Measurements from ENCODE around the gene NPHS1. TPM values are rescaled to one million over a fixed set of nuclear protein-coding genes. Genes with fewer than 3 reads are reported as not detected.
A peak's percentile ranks its signal among the peaks of the same experiment; 100 is the strongest.

Gene NPHS1
- total and polyA plus RNA-seq, 7 donors, result under 0.01 to 0.35 TPM; not detected in 5

GRCh38 chr19:35879770-35880317, 27.5 kb upstream of the NPHS1 start:
- TF ChIP-seq, protein P1, sequence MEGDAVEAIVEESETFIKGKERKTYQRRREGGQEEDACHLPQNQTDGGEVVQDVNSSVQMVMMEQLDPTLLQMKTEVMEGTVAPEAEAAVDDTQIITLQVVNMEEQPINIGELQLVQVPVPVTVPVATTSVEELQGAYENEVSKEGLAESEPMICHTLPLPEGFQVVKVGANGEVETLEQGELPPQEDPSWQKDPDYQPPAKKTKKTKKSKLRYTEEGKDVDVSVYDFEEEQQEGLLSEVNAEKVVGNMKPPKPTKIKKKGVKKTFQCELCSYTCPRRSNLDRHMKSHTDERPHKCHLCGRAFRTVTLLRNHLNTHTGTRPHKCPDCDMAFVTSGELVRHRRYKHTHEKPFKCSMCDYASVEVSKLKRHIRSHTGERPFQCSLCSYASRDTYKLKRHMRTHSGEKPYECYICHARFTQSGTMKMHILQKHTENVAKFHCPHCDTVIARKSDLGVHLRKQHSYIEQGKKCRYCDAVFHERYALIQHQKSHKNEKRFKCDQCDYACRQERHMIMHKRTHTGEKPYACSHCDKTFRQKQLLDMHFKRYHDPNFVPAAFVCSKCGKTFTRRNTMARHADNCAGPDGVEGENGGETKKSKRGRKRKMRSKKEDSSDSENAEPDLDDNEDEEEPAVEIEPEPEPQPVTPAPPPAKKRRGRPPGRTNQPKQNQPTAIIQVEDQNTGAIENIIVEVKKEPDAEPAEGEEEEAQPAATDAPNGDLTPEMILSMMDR (IDR thresholded peaks at IDR 0.05), result no peak
- TF ChIP-seq EP300 (IDR thresholded peaks at IDR 0.05), result no peak
- peak in 1 of 4 donors; percentile 9 for TF ChIP-seq POLR2AphosphoS5 (IDR thresholded peaks at IDR 0.05)
- TF ChIP-seq POLR2A (IDR thresholded peaks at IDR 0.05), result no peak
- 3% methylated on average over 28 of the region's 28 CpGs for WGBS, 2 donors
- no peak overlapping the region for H3K27ac ChIP-seq
- DNase-seq, result peak; percentile 86
- intact Hi-C loops (cut with DNase I), result no loop called here
- no peaks in the 10 kb centered on the region for H3K36me3 ChIP-seq
- H3K27me3 ChIP-seq, result peaks cover 0 to 20% (median 3%) of the 10 kb centered on the region in 3 donors
- peaks cover 0 to 6% (median 2%) of the 10 kb centered on the region in 4 donors for H3K4me1 ChIP-seq
- H3K4me3 ChIP-seq, result no peak overlapping the region
- H3K9me3 ChIP-seq, result no peaks in the 10 kb centered on the region

- Histone ChIP-seq H3K4me3 (no peak overlapping the region), H3K27ac (no peak overlapping the region), H3K9me3 (no peaks in the 10 kb centered on the region), H3K4me1 (peaks cover 0 to 6% (median 2%) of the 10 kb centered on the region in 4 donors), H3K36me3 (no peaks in the 10 kb centered on the region), H3K27me3 (peaks cover 0 to 20% (median 3%) of the 10 kb centered on the region in 3 donors)
- intact Hi-C loops (cut with DNase I), result no loop called here
- 52 to 55% methylated on average over 23 of the region's 23 CpGs for WGBS, 2 donors
- TF ChIP-seq EP300 (IDR thresholded peaks at IDR 0.05) (no peak), POLR2A (IDR thresholded peaks at IDR 0.05) (no peak), POLR2AphosphoS5 (IDR thresholded peaks at IDR 0.05) (no peak)
- TF ChIP-seq, protein P1 (IDR thresholded peaks at IDR 0.05), result no peak
- no peak for DNase-seq
Observed at GRCh38 chr19:35879068-35879467, 26.8 kb upstream of the NPHS1 start.

DNA sequence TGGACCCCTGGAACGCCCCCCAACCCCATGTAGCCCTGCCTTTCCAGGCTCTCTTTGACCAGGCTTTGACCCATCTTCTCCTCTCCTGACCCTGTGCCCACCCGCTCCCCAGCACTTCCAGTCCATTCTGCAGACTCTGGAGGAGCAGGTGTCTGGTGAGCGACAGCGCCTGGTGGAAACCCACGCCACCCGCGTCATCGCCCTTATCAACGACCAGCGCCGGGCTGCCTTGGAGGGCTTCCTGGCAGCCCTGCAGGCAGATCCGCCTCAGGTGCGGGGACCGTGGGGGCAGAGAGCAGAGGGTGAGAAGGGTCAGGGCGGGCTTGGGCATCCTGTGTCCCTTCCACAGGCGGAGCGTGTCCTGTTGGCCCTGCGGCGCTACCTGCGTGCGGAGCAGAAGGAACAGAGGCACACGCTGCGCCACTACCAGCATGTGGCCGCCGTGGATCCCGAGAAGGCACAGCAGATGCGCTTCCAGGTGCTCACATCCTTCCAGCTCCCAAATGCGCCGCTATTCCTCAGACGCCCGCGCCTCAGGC, 22.2 kb upstream of the NPHS1 start:
- TF ChIP-seq, protein P1 (IDR thresholded peaks at IDR 0.05), result no peak
- TF ChIP-seq POLR2AphosphoS5 (IDR thresholded peaks at IDR 0.05) (no peak), POLR2A (IDR thresholded peaks at IDR 0.05) (no peak), EP300 (IDR thresholded peaks at IDR 0.05) (no peak)
- no peak for DNase-seq
- WGBS, 2 donors, result 93% methylated on average over 32 of the region's 32 CpGs
- H3K4me3 ChIP-seq, result no peak overlapping the region
- no peaks in the 10 kb centered on the region for H3K9me3 ChIP-seq
- H3K4me1 ChIP-seq, result peaks cover 0 to 14% (median 8%) of the 10 kb centered on the region in 4 donors
- intact Hi-C loops (cut with DNase I), result no loop called here
- H3K36me3 ChIP-seq, result no peaks in the 10 kb centered on the region
- H3K27me3 ChIP-seq, result peaks cover 0 to 53% (median 26%) of the 10 kb centered on the region in 3 donors
- H3K27ac ChIP-seq, result no peak overlapping the region

DNA sequence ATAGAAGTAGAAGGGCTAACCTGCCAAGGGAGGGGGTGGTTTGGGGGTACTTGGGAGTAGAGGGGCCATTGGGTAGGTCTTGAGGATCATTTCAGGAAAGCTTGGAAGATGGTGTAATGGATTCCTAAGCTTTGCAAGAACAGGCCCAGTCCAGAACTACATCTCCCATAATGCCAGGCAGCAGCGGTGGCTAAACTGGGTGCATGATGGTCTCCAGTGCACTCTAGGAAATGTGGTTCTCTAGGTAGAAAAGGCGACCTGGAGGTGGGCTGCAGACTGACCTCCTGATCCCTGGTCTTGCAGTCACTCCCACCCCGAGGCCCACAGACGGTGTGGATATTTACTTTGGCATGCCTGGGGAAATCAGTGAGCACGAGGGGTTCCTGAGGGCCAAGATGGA, 19.9 kb upstream of the NPHS1 start:
- TF ChIP-seq, protein P1 (IDR thresholded peaks at IDR 0.05), result no peak
- TF ChIP-seq POLR2AphosphoS5 (IDR thresholded peaks at IDR 0.05) (no peak), EP300 (IDR thresholded peaks at IDR 0.05) (no peak), POLR2A (IDR thresholded peaks at IDR 0.05) (no peak)
- 77% methylated on average over 5 of the region's 5 CpGs for WGBS, 2 donors
- peaks cover 0 to 49% (median 28%) of the 10 kb centered on the region in 3 donors for H3K27me3 ChIP-seq
- H3K9me3 ChIP-seq, result no peaks in the 10 kb centered on the region
- intact Hi-C loops (cut with DNase I), result no loop called here
- H3K36me3 ChIP-seq, result no peaks in the 10 kb centered on the region
- DNase-seq, result no peak
- H3K27ac ChIP-seq, result no peak overlapping the region
- no peak overlapping the region for H3K4me3 ChIP-seq
- peaks cover 0 to 28% (median 22%) of the 10 kb centered on the region in 4 donors for H3K4me1 ChIP-seq

All from sigmoid colon (tissue), 7 donors.